Tibial artery (tissue), 4 donors: ENCODE data around the gene CRHR2.

Experiments used
- DNase-seq, 2 donors: peaks; one replicate each; pipeline ENCODE4 v3.0.0-alpha.2; 2019
- H3K27ac ChIP-seq, 2 donors: fragments of 200-600 bp; sonication (generic) in 1 of 2; 1 replicate in 1 of 2; 2 replicates in 1 of 2; pipeline ENCODE4 v1.5.1; 2018 to 2019; ENCODE audit warnings: mild to moderate bottlenecking in 1 of 2
- H3K27me3 ChIP-seq, 2 donors: fragments of 200-600 bp; sonication (generic) in 1 of 2; one replicate each; pipeline versions ENCODE4 v1.5.1 to v1.6.0; 2016 to 2019
- H3K36me3 ChIP-seq, 3 donors: fragments of 200-600 bp; sonication (generic) in 2 of 3; one replicate each; pipeline ENCODE4 v1.5.1; 2016 to 2019; ENCODE audit warnings: mild to moderate bottlenecking in 2 of 3
- H3K4me1 ChIP-seq, 4 donors: fragments of 200-600 bp; sonication (generic) in 2 of 4; 1 replicate in 3 of 4; 2 replicates in 1 of 4; pipeline ENCODE4 v1.5.1; 2016 to 2019
- H3K4me3 ChIP-seq, 2 donors: fragments of 200-600 bp; sonication (generic) in 1 of 2; 1 replicate in 1 of 2; 2 replicates in 1 of 2; pipeline ENCODE4 v1.5.1; 2018 to 2019; ENCODE audit warnings: mild to moderate bottlenecking in 2 of 2
- H3K9me3 ChIP-seq, 3 donors: fragments of 200-600 bp; sonication (generic) in 1 of 3; one replicate each; pipeline ENCODE4 v1.5.1; 2016 to 2019
- CTCF ChIP-seq, 2 experiments: fragments of 200-600 bp in 1 of 2; fragments of 450-650 bp in 1 of 2; IDR thresholded peaks; one replicate each; pipeline ENCODE4 v1.5.1; 2017 to 2019; ENCODE audit warnings: antibody characterized with exemption in 2 of 2, mild to moderate bottlenecking in 1 of 2, moderate library complexity in 1 of 2
- intact Hi-C: fragments of 100-400 bp; cut with DNase I; formaldehyde crosslinking; loops from one replicate; pipeline ENCODE4 v1.15.0; 2023; ENCODE audit warnings: low total_unique reads

CRHR2 gene

GRCh38 chr7:30700941-30701340 is 18.7 kb upstream of the CRHR2 start:
- no peaks in the 10 kb centered on the region for H3K4me1 ChIP-seq
- H3K27ac ChIP-seq, result no peak overlapping the region
- H3K27me3 ChIP-seq, result peaks cover 0 to 16% of the 10 kb centered on the region in 2 donors
- H3K9me3 ChIP-seq, result no peaks in the 10 kb centered on the region
- no peak for TF ChIP-seq CTCF (IDR thresholded peaks at IDR 0.05)
- no peaks in the 10 kb centered on the region for H3K36me3 ChIP-seq
- H3K4me3 ChIP-seq, result no peak overlapping the region
- no peak for DNase-seq
- intact Hi-C loops, result no loop called here

- H3K4me3 ChIP-seq, result no peak overlapping the region
- no peaks in the 10 kb centered on the region for H3K9me3 ChIP-seq
- TF ChIP-seq CTCF (IDR thresholded peaks at IDR 0.05), result no peak
- no peak for DNase-seq
- H3K27me3 ChIP-seq, result peaks cover 0 to 16% of the 10 kb centered on the region in 2 donors
- H3K36me3 ChIP-seq, result no peaks in the 10 kb centered on the region
- no peak overlapping the region for H3K27ac ChIP-seq
- intact Hi-C loops, result no loop called here
- H3K4me1 ChIP-seq, result no peaks in the 10 kb centered on the region
Measured at GRCh38 chr7:30699706-30700495, 17.6 kb upstream of the CRHR2 start.

- H3K4me3 ChIP-seq, result no peak overlapping the region
- no peaks in the 10 kb centered on the region for H3K36me3 ChIP-seq
- intact Hi-C loops, result no loop called here
- H3K27me3 ChIP-seq, result peaks cover 0 to 16% of the 10 kb centered on the region in 2 donors
- no peaks in the 10 kb centered on the region for H3K9me3 ChIP-seq
- DNase-seq, result no peak
- peaks cover 0 to 5% (median 0%) of the 10 kb centered on the region in 4 donors for H3K4me1 ChIP-seq
- H3K27ac ChIP-seq, result no peak overlapping the region
- TF ChIP-seq CTCF (IDR thresholded peaks at IDR 0.05), result no peak
Measured at GRCh38 chr7:30698481-30698880, 16.2 kb upstream of the CRHR2 start.

- intact Hi-C loops, result no loop called here
- Histone ChIP-seq H3K4me3 (no peak overlapping the region), H3K4me1 (peaks cover 0 to 5% (median 0%) of the 10 kb centered on the region in 4 donors), H3K9me3 (no peaks in the 10 kb centered on the region), H3K36me3 (no peaks in the 10 kb centered on the region), H3K27ac (no peak overlapping the region), H3K27me3 (peaks cover 0 to 16% of the 10 kb centered on the region in 2 donors)
- no peak for DNase-seq
- TF ChIP-seq CTCF (IDR thresholded peaks at IDR 0.05), result no peak
Measured at GRCh38 chr7:30697719-30698460, 15.6 kb upstream of the CRHR2 start.

GRCh38 chr7:30694774-30695721 is 12.8 kb upstream of the CRHR2 start:
- Histone ChIP-seq H3K27me3 (peaks cover 0 to 20% of the 10 kb centered on the region in 2 donors), H3K36me3 (no peaks in the 10 kb centered on the region), H3K9me3 (no peaks in the 10 kb centered on the region), H3K4me1 (peaks cover 0 to 5% (median 0%) of the 10 kb centered on the region in 4 donors), H3K27ac (no peak overlapping the region), H3K4me3 (no peak overlapping the region)
- DNase-seq, result no peak
- no peak for TF ChIP-seq CTCF (IDR thresholded peaks at IDR 0.05)
- intact Hi-C loops, result no loop called here
